Keratinocyte (primary cell): ENCODE results near the gene GPR6. TPM values are rescaled to one million over a fixed set of nuclear protein-coding genes. Genes with fewer than 3 reads are reported as not detected.

Experiments
- DNase-seq: peaks from one replicate; pipeline ENCODE4 v3.0.0-alpha.2; 2011; ENCODE audit warnings: low read depth, missing footprints, low spot score
- FAIRE-seq: peaks from 2 replicates; lab custom pipeline; 2011; peaks lifted over from hg19 to GRCh38; lab: Jason Lieb, UNC
- H2AFZ ChIP-seq: 2 replicates; pipeline ENCODE4 v1.6.0; 2012; ENCODE audit warnings: low read length, control low read depth, inconsistent platforms; ENCODE audit not compliant: control insufficient read depth
- H3K27ac ChIP-seq: 2 replicates; pipeline ENCODE4 v1.5.1; 2011; ENCODE audit warnings: low read length; ENCODE audit not compliant: control insufficient read depth, insufficient read depth
- H3K27me3 ChIP-seq: 3 replicates; pipeline ENCODE4 v1.6.0; 2011; ENCODE audit warnings: low read length; ENCODE audit not compliant: control insufficient read depth, insufficient read depth; ENCODE audit errors: extremely low read depth
- H3K36me3 ChIP-seq, 2 experiments: 2 replicates in 1 of 2; 3 replicates in 1 of 2; pipeline ENCODE4 v1.5.1; 2011; ENCODE audit warnings: low read length in 2 of 2, mild to moderate bottlenecking in 1 of 2; ENCODE audit not compliant: control insufficient read depth in 2 of 2, insufficient read depth in 2 of 2; ENCODE audit errors: extremely low read depth in 1 of 2
- H3K4me1 ChIP-seq: 3 replicates; pipeline ENCODE4 v1.5.1; 2011; ENCODE audit warnings: low read length; ENCODE audit not compliant: control insufficient read depth, insufficient read depth; ENCODE audit errors: extremely low read depth
- H3K4me2 ChIP-seq: 3 replicates; pipeline ENCODE4 v1.6.0; 2011; ENCODE audit warnings: low read depth, low read length; ENCODE audit not compliant: control insufficient read depth, insufficient read depth; ENCODE audit errors: extremely low read depth
- H3K4me3 ChIP-seq, 3 experiments: fragments of 200-600 bp in 1 of 3; sonication (generic) in 1 of 3; 2 replicates in 2 of 3; 3 replicates in 1 of 3; pipeline ENCODE4 v1.5.1; 2011 to 2016; ENCODE audit warnings: low read length in 3 of 3, mild to moderate bottlenecking in 3 of 3, control low read depth in 2 of 3, inconsistent platforms in 1 of 3, low read depth in 1 of 3, mixed read lengths in 1 of 3, mixed run types in 1 of 3, moderate library complexity in 1 of 3; ENCODE audit not compliant: control insufficient read depth in 2 of 3, insufficient read depth in 2 of 3; ENCODE audit errors: extremely low read depth in 1 of 3
- H3K79me2 ChIP-seq: 2 replicates; pipeline ENCODE4 v1.6.0; 2012; ENCODE audit warnings: low read length; ENCODE audit not compliant: control insufficient read depth, insufficient read depth
- H3K9ac ChIP-seq: 3 replicates; pipeline ENCODE4 v1.6.0; 2011; ENCODE audit warnings: low read length; ENCODE audit not compliant: control insufficient read depth, insufficient read depth; ENCODE audit errors: extremely low read depth
- H3K9me1 ChIP-seq: 3 replicates; pipeline ENCODE4 v1.6.0; 2011; ENCODE audit warnings: low read length; ENCODE audit not compliant: control insufficient read depth, insufficient read depth; ENCODE audit errors: extremely low read depth
- H3K9me3 ChIP-seq: 2 replicates; pipeline ENCODE4 v1.5.1; 2012; ENCODE audit warnings: low read depth, low read length; ENCODE audit not compliant: control insufficient read depth
- H4K20me1 ChIP-seq: 3 replicates; pipeline ENCODE4 v1.6.0; 2011; ENCODE audit warnings: low read length; ENCODE audit not compliant: control insufficient read depth, insufficient read depth; ENCODE audit errors: extremely low read depth
- EZH2 ChIP-seq: IDR thresholded peaks from one replicate; pipeline ENCODE4 v1.6.1; 2012; ENCODE audit warnings: inconsistent platforms, mild to moderate bottlenecking, low read length, moderate library complexity
- dilution Hi-C: fragments of 300-500 bp; cut with MboI; formaldehyde crosslinking; loops from one replicate; pipeline ENCODE4 v1.7.0; 2020; ENCODE audit warnings: low sequenced_read_pairs; ENCODE audit not compliant: extremely low pct_ligation_motif_present
- polyA plus RNA-seq, 5 experiments: library from polyadenylated mRNA; depleted of rRNA in 3 of 5; stranded (reverse) in 3 of 5; stranded (forward) in 1 of 5; unstranded in 1 of 5; fragments of >200 nt; gene quantifications; 1 replicate in 1 of 5; 2 replicates in 3 of 5; 3 replicates in 1 of 5; pipeline versions ENCODE4 v1.2.1 to v1.2.3, GENCODE V29; 2011 to 2012; ENCODE audit warnings: missing spikeins in 2 of 5, low read depth in 1 of 5, low replicate concordance in 1 of 5
- TF ChIP-seq, protein P1 (sequence below), 3 experiments: IDR thresholded peaks in 1 of 3; conservative IDR thresholded peaks in 1 of 3; optimal IDR thresholded peaks in 1 of 3; 2 replicates in 2 of 3; 3 replicates in 1 of 3; pipeline versions ENCODE3 to v1.5.1; 2011; ENCODE audit warnings: low read length in 3 of 3, mild to moderate bottlenecking in 3 of 3, moderate library complexity in 2 of 3, control low read depth in 1 of 3, inconsistent platforms in 1 of 3; ENCODE audit not compliant: insufficient read depth in 2 of 3; ENCODE audit errors: extremely low read depth in 1 of 3

GPR6 gene
- polyA plus RNA-seq, 1 donor (not counting 4 experiments of a cell fraction or from before 2014, with no cell fraction given), result not detected

DNA sequence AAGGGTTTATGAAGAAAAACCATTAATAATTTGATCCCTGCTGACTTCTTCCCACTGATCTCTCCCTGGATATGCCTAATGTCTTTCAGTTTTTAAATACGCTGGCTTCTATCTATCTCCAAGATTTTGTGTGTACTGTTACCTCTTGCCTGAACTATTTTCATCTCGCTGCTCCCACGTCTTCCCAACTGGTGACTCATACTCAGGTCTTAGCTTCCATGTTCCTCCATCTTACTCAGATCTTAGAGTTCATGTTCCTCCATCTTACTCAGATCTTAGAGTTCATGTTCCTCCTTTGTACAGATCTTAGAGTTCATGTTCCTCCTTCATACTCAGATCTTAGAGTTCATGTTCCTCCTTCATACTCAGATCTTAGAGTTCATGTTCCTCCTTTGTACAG, 21.6 kb downstream of the GPR6 start:
- Histone ChIP-seq H3K4me3 (no peak overlapping the region), H2AFZ (no peak overlapping the region), H4K20me1 (no peaks in the 10 kb centered on the region), H3K4me1 (no peaks in the 10 kb centered on the region), H3K4me2 (no peak overlapping the region), H3K27ac (no peak overlapping the region), H3K36me3 (no peaks in the 10 kb centered on the region), H3K9me1 (no peaks in the 10 kb centered on the region), H3K27me3 (peaks cover 7% of the 10 kb centered on the region), H3K9me3 (no peaks in the 10 kb centered on the region), H3K79me2 (no peaks in the 10 kb centered on the region), H3K9ac (no peak overlapping the region)
- dilution Hi-C loops, result no loop called here
- no peak for FAIRE-seq
- no peak for DNase-seq
- TF ChIP-seq EZH2, result no peak
- TF ChIP-seq, protein P1, sequence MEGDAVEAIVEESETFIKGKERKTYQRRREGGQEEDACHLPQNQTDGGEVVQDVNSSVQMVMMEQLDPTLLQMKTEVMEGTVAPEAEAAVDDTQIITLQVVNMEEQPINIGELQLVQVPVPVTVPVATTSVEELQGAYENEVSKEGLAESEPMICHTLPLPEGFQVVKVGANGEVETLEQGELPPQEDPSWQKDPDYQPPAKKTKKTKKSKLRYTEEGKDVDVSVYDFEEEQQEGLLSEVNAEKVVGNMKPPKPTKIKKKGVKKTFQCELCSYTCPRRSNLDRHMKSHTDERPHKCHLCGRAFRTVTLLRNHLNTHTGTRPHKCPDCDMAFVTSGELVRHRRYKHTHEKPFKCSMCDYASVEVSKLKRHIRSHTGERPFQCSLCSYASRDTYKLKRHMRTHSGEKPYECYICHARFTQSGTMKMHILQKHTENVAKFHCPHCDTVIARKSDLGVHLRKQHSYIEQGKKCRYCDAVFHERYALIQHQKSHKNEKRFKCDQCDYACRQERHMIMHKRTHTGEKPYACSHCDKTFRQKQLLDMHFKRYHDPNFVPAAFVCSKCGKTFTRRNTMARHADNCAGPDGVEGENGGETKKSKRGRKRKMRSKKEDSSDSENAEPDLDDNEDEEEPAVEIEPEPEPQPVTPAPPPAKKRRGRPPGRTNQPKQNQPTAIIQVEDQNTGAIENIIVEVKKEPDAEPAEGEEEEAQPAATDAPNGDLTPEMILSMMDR (optimal IDR thresholded peaks at IDR 0.05 in 1 of 3, IDR thresholded peaks at IDR 0.05 in 1 of 3, conservative IDR thresholded peaks at IDR 0.05 in 1 of 3; ENCODE audit: extremely low read depth in 1 of 3, insufficient read depth in 2 of 3, low read length in 3 of 3), result no peak

- Histone ChIP-seq H3K36me3 (no peaks in the 10 kb centered on the region), H3K79me2 (no peaks in the 10 kb centered on the region), H3K4me3 (no peak overlapping the region), H3K9me3 (no peaks in the 10 kb centered on the region), H3K9me1 (no peaks in the 10 kb centered on the region), H3K27me3 (peaks cover 7% of the 10 kb centered on the region), H3K4me2 (no peak overlapping the region), H3K27ac (no peak overlapping the region), H3K4me1 (no peaks in the 10 kb centered on the region), H4K20me1 (no peaks in the 10 kb centered on the region), H3K9ac (no peak overlapping the region), H2AFZ (no peak overlapping the region)
- TF ChIP-seq EZH2, result no peak
- TF ChIP-seq, protein P1 (optimal IDR thresholded peaks at IDR 0.05 in 1 of 3, IDR thresholded peaks at IDR 0.05 in 1 of 3, conservative IDR thresholded peaks at IDR 0.05 in 1 of 3; ENCODE audit: extremely low read depth in 1 of 3, insufficient read depth in 2 of 3, low read length in 3 of 3), result no peak
- DNase-seq, result no peak
- dilution Hi-C loops, result no loop called here
- FAIRE-seq, result no peak
Measured at GRCh38 chr6:110002676-110003075, 24.6 kb downstream of the GPR6 start.
